Panc1 (cell line): ENCODE measurements around the gene FAM163A. TPM values are rescaled to one million over a fixed set of nuclear protein-coding genes. Genes with fewer than 3 reads are reported as not detected.

Experiments
- ATAC-seq: fragments of 200-7000 bp; cut with Tn5 transposase; 2 replicates; pipeline ENCODE4 v1.9.1; 2020; ENCODE audit warnings: mild to moderate bottlenecking, moderate library complexity
- BruUV-seq: library from RNA; stranded (reverse); fragments of 400-500 nt; replicated peaks from 2 replicates; lab custom pipeline; 2021; lab: Mats Ljungman, UMichigan
- CTCF ChIA-PET: fragments of 300-600 bp; sonication (Branson Sonifier 250); formaldehyde crosslinking; loops from one replicate; lab custom pipeline; 2022; ENCODE audit warnings: antibody characterized with exemption; lab: Charles Lee
- POLR2A ChIA-PET: fragments of 300-600 bp; sonication (Branson Sonifier 250); formaldehyde crosslinking; loops from one replicate; lab custom pipeline; 2022; ENCODE audit warnings: antibody characterized with exemption; lab: Charles Lee
- DNase-seq: peaks from one replicate; pipeline ENCODE4 v3.0.0-alpha.2; 2010; ENCODE audit warnings: low read depth, low spot score
- H3K27ac ChIP-seq: 2 replicates; pipeline ENCODE4 v1.5.1; 2011; ENCODE audit warnings: mild to moderate bottlenecking, low read length, inconsistent platforms
- H3K27me3 ChIP-seq: fragments of 200-500 bp; sonication (Bioruptor generic); 2 replicates; pipeline ENCODE4 v1.6.0; 2014; ENCODE audit warnings: low read length, inconsistent platforms; ENCODE audit not compliant: control insufficient read depth, insufficient read depth
- H3K36me3 ChIP-seq: fragments of 200-500 bp; sonication (Bioruptor generic); 2 replicates; pipeline ENCODE4 v1.5.1; 2014; ENCODE audit warnings: inconsistent platforms, mild to moderate bottlenecking, low read length, moderate library complexity; ENCODE audit not compliant: control insufficient read depth, insufficient read depth
- H3K4me1 ChIP-seq: 2 replicates; pipeline ENCODE4 v1.5.1; 2011; ENCODE audit warnings: inconsistent platforms, mild to moderate bottlenecking, low read length, moderate library complexity; ENCODE audit not compliant: control insufficient read depth, insufficient read depth
- H3K4me3 ChIP-seq, 2 experiments: 2 replicates each; pipeline ENCODE4 v1.5.1; 2011 to 2012; ENCODE audit warnings: low read depth in 2 of 2, low read length in 2 of 2, mild to moderate bottlenecking in 2 of 2, inconsistent platforms in 1 of 2, moderate library complexity in 1 of 2
- H3K9me3 ChIP-seq: fragments of 200-500 bp; sonication (Bioruptor generic); 2 replicates; pipeline ENCODE4 v1.5.1; 2014; ENCODE audit warnings: low read depth, mild to moderate bottlenecking, inconsistent platforms, low read length, moderate library complexity; ENCODE audit not compliant: control insufficient read depth, insufficient read depth
- CTCF ChIP-seq: fragments of 450-650 bp; IDR thresholded peaks from 2 replicates; pipeline ENCODE4 v1.5.1; 2017; ENCODE audit warnings: mild to moderate bottlenecking
- POLR2AphosphoS5 ChIP-seq: IDR thresholded peaks from 2 replicates; pipeline ENCODE4 v1.6.1; 2012; ENCODE audit warnings: mild to moderate bottlenecking, low read depth, low read length, moderate library complexity
- REST ChIP-seq, 2 experiments: IDR thresholded peaks; 2 replicates each; pipeline ENCODE4 v1.6.1; 2011 to 2012; ENCODE audit warnings: low read depth in 2 of 2, control low read depth in 1 of 2, low read length in 1 of 2, mild to moderate bottlenecking in 1 of 2, moderate library complexity in 1 of 2; ENCODE audit not compliant: insufficient read depth in 1 of 2
- SIN3A ChIP-seq: IDR thresholded peaks from 2 replicates; pipeline ENCODE4 v1.6.1; 2012; ENCODE audit warnings: low read depth, mild to moderate bottlenecking, low read length, moderate library complexity, borderline replicate concordance; ENCODE audit not compliant: insufficient read depth
- TCF7L2 ChIP-seq: IDR thresholded peaks from 2 replicates; pipeline ENCODE4 v1.6.1; 2011; ENCODE audit warnings: mild to moderate bottlenecking, low read depth, low read length, inconsistent platforms
- in situ Hi-C: cut with HindIII; loops from 2 replicates; pipeline ENCODE4 v1.10.0; 2016; ENCODE audit warnings: low sequenced_read_pairs, low pct_unique_long_range_greater_than_20kb
- intact Hi-C: fragments of 100-400 bp; cut with micrococcal nuclease; formaldehyde crosslinking; loops from one replicate; pipeline ENCODE4 v1.10.0; 2022; ENCODE audit not compliant: unreplicated experiment
- total RNA-seq: library from RNA; stranded (reverse); gene quantifications from one replicate; pipeline ENCODE4 v1.2.1, GENCODE V29; 2021; ENCODE audit not compliant: unreplicated experiment

FAM163A gene
- total RNA-seq, 1 experiment from 2014 or later, result not detected

GRCh38 chr1:179817789-179818188 is 74.7 kb downstream of the FAM163A start:
- TF ChIP-seq SIN3A (no peak), TCF7L2 (no peak), POLR2AphosphoS5 (no peak), REST (IDR thresholded peaks at IDR 0.05; ENCODE audit: insufficient read depth in 1 of 2, low read depth in 2 of 2, low read length in 1 of 2) (no peak), CTCF (no peak)
- intact Hi-C loops, result loop anchor here (10.0 kb wide), 1 partner anchor 223 kb away; the partner anchor contains the start of gene TDRD5
- in situ Hi-C loops, result no loop called here

GRCh38 chr1:179818260-179818659 is 75.2 kb downstream of the FAM163A start:
- ATAC-seq (no peak), DNase-seq (no peak)
- Histone ChIP-seq H3K4me1 (peaks cover 12% of the 10 kb centered on the region; the same call in 1 of the 2 replicates), H3K36me3 (no peaks in the 10 kb centered on the region), H3K4me3 (no peak overlapping the region), H3K27ac (no peak overlapping the region), H3K27me3 (no peaks in the 10 kb centered on the region), H3K9me3 (no peaks in the 10 kb centered on the region)
- TF ChIP-seq TCF7L2, result no peak
- no peak for TF ChIP-seq SIN3A
- no peak for TF ChIP-seq REST (IDR thresholded peaks at IDR 0.05; ENCODE audit: insufficient read depth in 1 of 2, low read depth in 2 of 2, low read length in 1 of 2)
- TF ChIP-seq CTCF, result no peak
- no peak for TF ChIP-seq POLR2AphosphoS5
- BruUV-seq, result no TSS peak
- intact Hi-C loops, result loop anchor here (10.0 kb wide), 1 partner anchor 223 kb away; the partner anchor contains the start of gene TDRD5
- ChIA-PET CTCF (interaction anchor here (1.5 kb wide), 1 partner anchor 9 kb away, joined by 7 read pairs; no protein-coding TSS in a partner anchor), POLR2A (no interaction called here)
- in situ Hi-C loops, result no loop called here

More at GRCh38 chr1:179817789-179818188, 74.7 kb downstream of the FAM163A start:
- no peaks in the 10 kb centered on the region for H3K36me3 ChIP-seq
- POLR2A ChIA-PET, result no interaction called here
- CTCF ChIA-PET, result interaction anchor here (1.5 kb wide), 1 partner anchor 8 kb away, joined by 7 read pairs; no protein-coding TSS in a partner anchor
- no peak for DNase-seq
- H3K27me3 ChIP-seq, result no peaks in the 10 kb centered on the region
- H3K27ac ChIP-seq, result no peak overlapping the region
- peaks cover 12% of the 10 kb centered on the region; the same call in 1 of the 2 replicates for H3K4me1 ChIP-seq
- ATAC-seq, result no peak
- H3K4me3 ChIP-seq, result no peak overlapping the region
- no TSS peak for BruUV-seq
- H3K9me3 ChIP-seq, result no peaks in the 10 kb centered on the region
